ENCODE results near the gene FRMD5.

DNA sequence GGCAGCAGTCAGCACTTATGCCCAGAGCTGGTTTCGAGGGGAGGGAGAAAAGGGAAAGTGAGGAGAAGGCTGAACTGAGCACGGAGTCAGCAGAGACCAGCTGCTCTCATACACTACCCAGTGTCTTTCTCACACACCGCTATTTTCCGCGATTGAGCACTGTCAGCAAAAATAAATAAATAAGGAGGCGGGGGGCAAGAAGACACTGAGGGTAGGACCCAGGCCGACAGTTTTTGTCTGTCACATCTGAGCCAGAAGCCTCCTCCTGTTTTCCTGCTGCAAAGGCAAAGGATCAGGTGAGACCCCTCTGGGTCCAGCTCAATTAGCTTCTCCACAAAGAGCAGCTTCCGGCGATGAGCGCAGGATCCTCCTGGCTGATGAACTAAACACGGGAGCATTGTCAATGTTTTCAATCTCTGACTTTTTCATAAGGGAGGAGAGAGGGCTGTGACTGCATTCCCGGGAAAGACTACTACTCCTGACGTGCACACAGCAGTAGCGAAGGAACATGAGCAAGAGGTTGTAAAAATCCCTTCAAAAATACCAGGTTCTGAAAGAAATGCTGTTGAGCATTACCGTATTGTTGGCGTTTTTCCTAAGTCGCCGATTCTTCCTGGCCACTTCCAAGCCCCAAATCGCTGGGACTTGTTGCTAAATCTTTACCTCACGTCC is 1.3 kb downstream of the FRMD5 start:
- TF ChIP-seq, protein P1, sequence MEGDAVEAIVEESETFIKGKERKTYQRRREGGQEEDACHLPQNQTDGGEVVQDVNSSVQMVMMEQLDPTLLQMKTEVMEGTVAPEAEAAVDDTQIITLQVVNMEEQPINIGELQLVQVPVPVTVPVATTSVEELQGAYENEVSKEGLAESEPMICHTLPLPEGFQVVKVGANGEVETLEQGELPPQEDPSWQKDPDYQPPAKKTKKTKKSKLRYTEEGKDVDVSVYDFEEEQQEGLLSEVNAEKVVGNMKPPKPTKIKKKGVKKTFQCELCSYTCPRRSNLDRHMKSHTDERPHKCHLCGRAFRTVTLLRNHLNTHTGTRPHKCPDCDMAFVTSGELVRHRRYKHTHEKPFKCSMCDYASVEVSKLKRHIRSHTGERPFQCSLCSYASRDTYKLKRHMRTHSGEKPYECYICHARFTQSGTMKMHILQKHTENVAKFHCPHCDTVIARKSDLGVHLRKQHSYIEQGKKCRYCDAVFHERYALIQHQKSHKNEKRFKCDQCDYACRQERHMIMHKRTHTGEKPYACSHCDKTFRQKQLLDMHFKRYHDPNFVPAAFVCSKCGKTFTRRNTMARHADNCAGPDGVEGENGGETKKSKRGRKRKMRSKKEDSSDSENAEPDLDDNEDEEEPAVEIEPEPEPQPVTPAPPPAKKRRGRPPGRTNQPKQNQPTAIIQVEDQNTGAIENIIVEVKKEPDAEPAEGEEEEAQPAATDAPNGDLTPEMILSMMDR (IDR thresholded peaks at IDR 0.05; ENCODE audit: low read depth, low read length, poor library complexity, severe bottlenecking) = no peak
- TF ChIP-seq EZH2phosphoT487 (IDR thresholded peaks at IDR 0.05; ENCODE audit: borderline replicate concordance, low read length) = no peak
